Measurements from ENCODE around the gene BTBD8.

Gene BTBD8

DNA sequence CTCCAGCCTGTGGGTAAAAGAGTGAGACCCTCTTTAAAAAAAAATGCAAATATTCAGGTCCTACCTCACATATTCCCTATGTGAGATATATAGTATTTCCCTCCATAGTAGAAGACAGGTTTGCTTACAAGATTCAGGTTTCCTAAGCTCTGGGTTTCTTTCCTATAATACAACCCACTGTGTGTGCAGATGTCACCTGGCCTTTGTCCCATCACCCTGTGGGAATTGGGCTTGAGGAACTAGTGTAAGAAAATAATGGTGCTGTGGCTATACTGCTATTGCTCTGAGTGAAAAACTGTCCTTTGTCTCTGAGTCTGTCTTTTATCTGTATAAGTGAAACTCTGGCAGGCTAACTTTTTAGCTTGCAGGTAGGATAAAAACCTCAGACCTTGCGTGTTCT, 150.6 kb downstream of the BTBD8 start:
- H3K4me3 ChIP-seq (ENCODE audit: low read length), result no peak overlapping the region
- TF ChIP-seq, protein P1, sequence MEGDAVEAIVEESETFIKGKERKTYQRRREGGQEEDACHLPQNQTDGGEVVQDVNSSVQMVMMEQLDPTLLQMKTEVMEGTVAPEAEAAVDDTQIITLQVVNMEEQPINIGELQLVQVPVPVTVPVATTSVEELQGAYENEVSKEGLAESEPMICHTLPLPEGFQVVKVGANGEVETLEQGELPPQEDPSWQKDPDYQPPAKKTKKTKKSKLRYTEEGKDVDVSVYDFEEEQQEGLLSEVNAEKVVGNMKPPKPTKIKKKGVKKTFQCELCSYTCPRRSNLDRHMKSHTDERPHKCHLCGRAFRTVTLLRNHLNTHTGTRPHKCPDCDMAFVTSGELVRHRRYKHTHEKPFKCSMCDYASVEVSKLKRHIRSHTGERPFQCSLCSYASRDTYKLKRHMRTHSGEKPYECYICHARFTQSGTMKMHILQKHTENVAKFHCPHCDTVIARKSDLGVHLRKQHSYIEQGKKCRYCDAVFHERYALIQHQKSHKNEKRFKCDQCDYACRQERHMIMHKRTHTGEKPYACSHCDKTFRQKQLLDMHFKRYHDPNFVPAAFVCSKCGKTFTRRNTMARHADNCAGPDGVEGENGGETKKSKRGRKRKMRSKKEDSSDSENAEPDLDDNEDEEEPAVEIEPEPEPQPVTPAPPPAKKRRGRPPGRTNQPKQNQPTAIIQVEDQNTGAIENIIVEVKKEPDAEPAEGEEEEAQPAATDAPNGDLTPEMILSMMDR (IDR thresholded peaks at IDR 0.05; ENCODE audit: insufficient read depth, low read depth, low read length, missing control alignments), result no peak
- DNase-seq (ENCODE audit: low read depth), result no peak

All from epithelial cell of esophagus (primary cell).